ENCODE results near the gene SUGP1. TPM values are rescaled to one million over a fixed set of nuclear protein-coding genes. Genes with fewer than 3 reads are reported as not detected.
"Not testable (repeated sequence)": the region's sequence is repeated elsewhere in the genome, so short reads cannot be mapped to it uniquely, and the experiment has no call there.

Gene SUGP1
- total RNA-seq, 2 donors from 2014 or later, result 50.8 to 60.2 TPM

DNA sequence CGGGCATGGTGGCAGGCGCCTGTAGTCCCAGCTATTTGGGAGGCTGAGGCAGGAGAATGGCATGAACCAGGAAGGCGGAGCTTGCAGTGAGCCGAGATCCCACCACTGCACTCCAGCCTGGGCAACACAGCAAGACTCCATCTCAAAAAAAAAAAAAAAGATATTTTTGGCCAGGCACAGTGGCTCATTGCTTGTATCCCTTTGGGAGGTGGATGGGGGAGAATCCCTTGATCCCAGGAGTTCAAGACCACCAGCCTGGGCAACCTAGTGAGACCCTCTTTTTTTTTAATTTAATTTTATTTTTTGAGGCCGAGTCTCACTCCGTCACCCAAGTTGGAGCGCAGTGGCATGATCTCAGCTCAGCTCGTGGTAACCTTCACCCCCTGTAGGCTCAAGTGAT lies 30.4 kb upstream of the SUGP1 start:
- H3K4me3 Mint-ChIP-seq; H3K27ac Mint-ChIP-seq; H3K9me3 ChIP-seq (ENCODE audit: control insufficient read depth, low read length, poor library complexity, severe bottlenecking); DNase-seq; ATAC-seq; H3K27me3 Mint-ChIP-seq; H3K36me3 Mint-ChIP-seq (ENCODE audit: low read depth); H3K4me1 Mint-ChIP-seq: not testable (repeated sequence)

DNA sequence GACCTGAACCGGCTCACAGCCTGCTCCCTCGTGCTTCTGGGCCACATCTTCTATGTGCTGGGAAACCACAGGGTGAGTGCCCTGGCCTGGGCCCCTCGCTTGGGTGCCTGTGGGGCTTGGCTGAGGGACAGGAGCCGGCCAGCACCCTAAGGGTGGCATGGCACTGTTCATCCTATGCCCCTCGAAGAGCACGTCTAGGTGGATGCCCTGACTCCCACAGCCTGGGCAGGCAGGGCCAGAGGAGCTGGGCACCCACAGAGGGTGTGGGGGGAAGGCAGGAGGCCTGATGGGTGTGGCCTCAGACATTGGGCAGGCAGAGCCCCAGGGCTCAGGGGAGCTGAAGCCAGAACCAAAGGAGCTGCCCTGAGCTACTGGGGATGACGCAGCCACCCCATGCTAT lies 29.1 kb upstream of the SUGP1 start:
- Mint-ChIP-seq H3K27me3 (no peaks in the 10 kb centered on the region), H3K36me3 (ENCODE audit: low read depth) (no peaks in the 10 kb centered on the region), H3K4me3 (no peak overlapping the region), H3K27ac (no peak overlapping the region), H3K4me1 (peaks cover 7% of the 10 kb centered on the region)
- ATAC-seq, result no peak
- no peak for DNase-seq
- no peaks in the 10 kb centered on the region for H3K9me3 ChIP-seq (ENCODE audit: control insufficient read depth, low read length, poor library complexity, severe bottlenecking)

- ATAC-seq (no peak), DNase-seq (no peak)
- H3K36me3 Mint-ChIP-seq (ENCODE audit: low read depth), result no peaks in the 10 kb centered on the region
- no peaks in the 10 kb centered on the region for H3K9me3 ChIP-seq (ENCODE audit: control insufficient read depth, low read length, poor library complexity, severe bottlenecking)
- H3K27ac Mint-ChIP-seq, result no peak overlapping the region
- no peak overlapping the region for H3K4me3 Mint-ChIP-seq
- no peaks in the 10 kb centered on the region for H3K27me3 Mint-ChIP-seq
- H3K4me1 Mint-ChIP-seq, result peaks cover 7% of the 10 kb centered on the region
Observed at GRCh38 chr19:19348266-19348665, 28.0 kb upstream of the SUGP1 start.

DNA sequence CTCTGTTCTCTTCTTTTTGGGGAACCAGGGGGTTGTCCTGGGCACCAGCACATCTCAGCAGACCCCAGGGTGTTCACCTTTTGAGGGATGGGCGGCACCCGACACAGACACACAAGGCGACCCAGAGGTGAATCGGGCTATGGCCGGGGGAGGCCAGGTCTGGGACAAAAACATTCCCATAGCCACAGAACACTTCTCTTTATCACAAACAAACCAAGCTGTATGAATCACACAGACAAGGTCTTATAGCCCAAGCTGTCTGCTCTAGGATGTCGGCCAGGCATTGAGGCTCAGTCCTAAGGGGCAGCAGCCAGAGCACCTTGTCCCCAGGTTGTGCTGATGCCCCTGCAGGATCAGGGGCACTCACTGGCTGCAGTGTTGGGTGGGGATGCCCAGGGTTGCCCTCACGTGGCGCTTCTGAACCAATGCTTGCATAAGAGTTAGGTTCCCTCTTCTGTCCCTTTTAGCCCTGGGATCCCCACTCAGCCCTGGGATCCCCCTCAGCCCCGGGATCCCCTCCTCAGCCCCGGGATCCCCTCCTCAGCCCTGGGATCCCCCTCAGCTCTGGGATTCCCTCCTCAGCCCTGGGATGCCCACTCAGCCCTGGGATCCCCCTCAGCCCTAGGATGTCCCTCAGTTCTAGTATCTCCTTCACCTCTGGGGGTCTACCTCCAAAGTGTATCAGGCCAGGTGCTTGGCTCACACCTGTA lies 27.2 kb upstream of the SUGP1 start:
- DNase-seq, result no peak
- no peak overlapping the region for H3K4me3 Mint-ChIP-seq
- ATAC-seq, result no peak
- no peaks in the 10 kb centered on the region for H3K9me3 ChIP-seq (ENCODE audit: control insufficient read depth, low read length, poor library complexity, severe bottlenecking)
- peaks cover 5% of the 10 kb centered on the region for H3K4me1 Mint-ChIP-seq
- no peaks in the 10 kb centered on the region for H3K36me3 Mint-ChIP-seq (ENCODE audit: low read depth)
- H3K27me3 Mint-ChIP-seq, result no peaks in the 10 kb centered on the region
- H3K27ac Mint-ChIP-seq, result no peak overlapping the region

DNA sequence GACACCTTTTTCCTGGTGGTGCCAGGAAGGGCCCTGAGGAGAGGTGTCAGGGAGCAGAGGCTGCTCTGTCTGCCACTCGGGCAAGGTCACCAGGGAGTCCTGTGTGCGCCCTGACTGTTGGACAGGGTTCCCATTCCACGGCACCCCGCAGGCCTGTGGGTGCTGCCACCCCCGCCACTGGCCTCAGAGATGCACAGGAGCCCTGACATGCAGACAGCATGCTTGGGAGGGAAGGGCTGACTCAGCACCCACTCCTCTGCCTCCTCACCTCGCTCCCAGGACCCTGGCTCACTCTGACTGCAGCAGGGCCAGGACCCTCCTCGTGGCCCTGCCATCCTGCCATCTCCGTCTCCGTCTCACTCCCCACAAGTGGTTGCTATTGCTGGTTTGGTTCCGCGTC lies 25.7 kb upstream of the SUGP1 start:
- DNase-seq (no peak), ATAC-seq (no peak)
- Mint-ChIP-seq H3K27ac (no peak overlapping the region), H3K4me1 (peaks cover 5% of the 10 kb centered on the region), H3K4me3 (no peak overlapping the region), H3K27me3 (no peaks in the 10 kb centered on the region), H3K36me3 (ENCODE audit: low read depth) (no peaks in the 10 kb centered on the region)
- no peaks in the 10 kb centered on the region for H3K9me3 ChIP-seq (ENCODE audit: control insufficient read depth, low read length, poor library complexity, severe bottlenecking)

- peaks cover 5% of the 10 kb centered on the region for H3K4me1 Mint-ChIP-seq
- no peak overlapping the region for H3K4me3 Mint-ChIP-seq
- no peaks in the 10 kb centered on the region for H3K27me3 Mint-ChIP-seq
- no peak for DNase-seq
- no peak for ATAC-seq
- H3K36me3 Mint-ChIP-seq (ENCODE audit: low read depth), result no peaks in the 10 kb centered on the region
- no peak overlapping the region for H3K27ac Mint-ChIP-seq
- no peaks in the 10 kb centered on the region for H3K9me3 ChIP-seq (ENCODE audit: control insufficient read depth, low read length, poor library complexity, severe bottlenecking)
Observed at GRCh38 chr19:19345232-19345631, 24.9 kb upstream of the SUGP1 start.

GRCh38 chr19:19343762-19344161 lies 23.5 kb upstream of the SUGP1 start:
- no peaks in the 10 kb centered on the region for H3K36me3 Mint-ChIP-seq (ENCODE audit: low read depth)
- no peak overlapping the region for H3K27ac Mint-ChIP-seq
- H3K27me3 Mint-ChIP-seq, result no peaks in the 10 kb centered on the region
- DNase-seq (no peak), ATAC-seq (no peak)
- no peaks in the 10 kb centered on the region for H3K9me3 ChIP-seq (ENCODE audit: control insufficient read depth, low read length, poor library complexity, severe bottlenecking)
- H3K4me1 Mint-ChIP-seq, result peaks cover 3% of the 10 kb centered on the region
- no peak overlapping the region for H3K4me3 Mint-ChIP-seq

- no peak for ATAC-seq
- no peaks in the 10 kb centered on the region for H3K36me3 Mint-ChIP-seq (ENCODE audit: low read depth)
- H3K4me1 Mint-ChIP-seq, result peaks cover 3% of the 10 kb centered on the region
Observed at GRCh38 chr19:19343016-19343362, 22.7 kb upstream of the SUGP1 start.

GRCh38 chr19:19342086-19343015 lies 22.0 kb upstream of the SUGP1 start:
- DNase-seq, result no peak

More at GRCh38 chr19:19343016-19343362, 22.7 kb upstream of the SUGP1 start:
- H3K4me3 Mint-ChIP-seq, result no peak overlapping the region
- H3K27ac Mint-ChIP-seq, result no peak overlapping the region
- DNase-seq, result no peak
- H3K9me3 ChIP-seq (ENCODE audit: control insufficient read depth, low read length, poor library complexity, severe bottlenecking), result no peaks in the 10 kb centered on the region
- H3K27me3 Mint-ChIP-seq, result no peaks in the 10 kb centered on the region

DNA sequence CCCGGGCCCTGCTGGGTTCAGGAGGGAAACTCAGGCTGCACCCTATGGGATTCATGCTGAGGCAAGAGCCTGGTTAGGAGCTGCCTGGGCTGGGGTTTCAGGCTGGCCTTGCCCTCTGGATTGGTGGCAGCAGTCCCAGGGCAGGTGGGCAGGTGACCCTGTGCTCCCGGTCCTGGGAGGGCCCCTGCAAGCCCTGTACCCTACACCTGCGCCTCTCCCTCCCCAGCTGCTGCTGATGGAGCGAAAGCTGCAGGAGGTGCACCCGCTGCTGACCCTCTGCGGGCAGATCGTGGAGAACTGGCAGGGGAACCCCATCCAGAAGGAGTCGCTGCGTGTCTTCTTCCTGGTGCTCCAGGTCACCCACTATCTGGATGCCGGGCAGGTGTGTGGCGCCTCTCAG lies 20.7 kb upstream of the SUGP1 start:
- Mint-ChIP-seq H3K4me1 (no peaks in the 10 kb centered on the region), H3K4me3 (no peak overlapping the region)

More at GRCh38 chr19:19342086-19343015, 22.0 kb upstream of the SUGP1 start:
- no peak for ATAC-seq
- H3K4me1 Mint-ChIP-seq, result peaks cover 2% of the 10 kb centered on the region
- no peak overlapping the region for H3K4me3 Mint-ChIP-seq
- H3K27me3 Mint-ChIP-seq, result no peaks in the 10 kb centered on the region
- no peak overlapping the region for H3K27ac Mint-ChIP-seq
- no peaks in the 10 kb centered on the region for H3K36me3 Mint-ChIP-seq (ENCODE audit: low read depth)
- no peaks in the 10 kb centered on the region for H3K9me3 ChIP-seq (ENCODE audit: control insufficient read depth, low read length, poor library complexity, severe bottlenecking)

DNA sequence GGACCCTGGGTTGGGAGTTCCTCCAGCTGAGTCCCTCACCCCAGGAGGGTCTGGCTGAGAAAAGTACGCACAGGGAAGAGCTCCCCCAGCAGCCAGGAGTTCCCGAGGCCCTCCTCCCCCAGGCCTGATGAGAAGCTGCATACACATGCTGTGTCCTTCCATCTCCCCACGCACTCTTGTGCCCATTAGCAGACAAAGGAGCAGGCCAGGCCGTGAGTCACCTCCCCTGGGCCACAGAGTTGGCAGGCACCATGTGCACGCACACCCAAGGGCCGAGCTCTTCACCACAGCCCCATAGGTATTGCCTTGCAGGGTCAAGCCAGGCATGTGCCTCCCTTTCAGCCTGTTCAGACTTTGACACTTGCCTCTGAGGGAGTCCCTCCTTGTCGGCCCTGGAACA lies 17.8 kb upstream of the SUGP1 start:
- Mint-ChIP-seq H3K36me3 (ENCODE audit: low read depth) (peaks cover 2% of the 10 kb centered on the region), H3K27me3 (no peaks in the 10 kb centered on the region), H3K4me1 (peaks cover 6% of the 10 kb centered on the region), H3K27ac (peak overlapping the region; percentile 56), H3K4me3 (no peak overlapping the region)
- no peaks in the 10 kb centered on the region for H3K9me3 ChIP-seq (ENCODE audit: control insufficient read depth, low read length, poor library complexity, severe bottlenecking)
- DNase-seq, result no peak
- no peak for ATAC-seq

More for the DNA sequence above, 20.7 kb upstream of the SUGP1 start:
- H3K27ac Mint-ChIP-seq, result no peak overlapping the region
- ATAC-seq (no peak), DNase-seq (no peak)
- no peaks in the 10 kb centered on the region for H3K27me3 Mint-ChIP-seq
- no peaks in the 10 kb centered on the region for H3K9me3 ChIP-seq (ENCODE audit: control insufficient read depth, low read length, poor library complexity, severe bottlenecking)
- H3K36me3 Mint-ChIP-seq (ENCODE audit: low read depth), result no peaks in the 10 kb centered on the region

DNA sequence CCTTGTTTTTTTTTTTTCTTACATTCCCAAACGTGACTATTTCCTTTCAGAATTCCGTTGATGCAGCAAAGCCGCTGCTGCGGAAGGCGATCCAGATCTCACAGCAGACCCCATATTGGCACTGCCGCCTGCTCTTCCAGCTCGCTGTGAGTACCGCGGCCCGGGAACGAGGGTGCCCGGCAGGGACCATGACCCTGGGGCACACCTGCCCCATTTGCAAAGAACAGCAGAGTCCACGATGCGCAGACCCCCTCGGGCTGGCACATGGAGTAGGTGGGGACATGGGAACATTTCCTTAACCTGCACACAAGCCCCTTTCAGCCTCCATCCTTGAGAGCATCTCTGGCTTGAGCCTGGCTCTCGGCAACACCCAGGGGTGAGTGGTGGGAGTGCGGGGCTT lies 16.8 kb upstream of the SUGP1 start:
- Mint-ChIP-seq H3K4me3 (no peak overlapping the region), H3K27me3 (no peaks in the 10 kb centered on the region), H3K36me3 (ENCODE audit: low read depth) (peaks cover 2% of the 10 kb centered on the region)

GRCh38 chr19:19336597-19336996 lies 16.3 kb upstream of the SUGP1 start:
- H3K4me3 Mint-ChIP-seq, result no peak overlapping the region
- H3K4me1 Mint-ChIP-seq, result peaks cover 6% of the 10 kb centered on the region
- no peak overlapping the region for H3K27ac Mint-ChIP-seq
- H3K36me3 Mint-ChIP-seq (ENCODE audit: low read depth), result peaks cover 2% of the 10 kb centered on the region
- H3K27me3 Mint-ChIP-seq, result no peaks in the 10 kb centered on the region
- no peaks in the 10 kb centered on the region for H3K9me3 ChIP-seq (ENCODE audit: control insufficient read depth, low read length, poor library complexity, severe bottlenecking)
- no peak for DNase-seq
- no peak for ATAC-seq

More for the DNA sequence above, 16.8 kb upstream of the SUGP1 start:
- ATAC-seq (no peak), DNase-seq (no peak)
- no peaks in the 10 kb centered on the region for H3K9me3 ChIP-seq (ENCODE audit: control insufficient read depth, low read length, poor library complexity, severe bottlenecking)
- no peak overlapping the region for H3K27ac Mint-ChIP-seq
- H3K4me1 Mint-ChIP-seq, result peaks cover 6% of the 10 kb centered on the region
